ENCODE results near the gene PTPRN2. TPM values are rescaled to one million over a fixed set of nuclear protein-coding genes. Genes with fewer than 3 reads are reported as not detected.

PTPRN2 gene
- total RNA-seq, 1 experiment from 2014 or later = 1.7 TPM

GRCh38 chr7:157750291-157750690 lies 837.3 kb downstream of the PTPRN2 start:
- no peaks in the 10 kb centered on the region for H3K9me3 ChIP-seq (ENCODE audit: low read length)
- DNase-seq = no peak
- no peak overlapping the region for H3K4me2 ChIP-seq (ENCODE audit: low read depth, low read length, poor library complexity, severe bottlenecking)
- H3K79me2 ChIP-seq (ENCODE audit: low read length) = no peaks in the 10 kb centered on the region
- no peaks in the 10 kb centered on the region for H3K36me3 ChIP-seq (ENCODE audit: insufficient read depth, low read length)
- H2AFZ ChIP-seq (ENCODE audit: low read length) = no peak overlapping the region
- H4K20me1 ChIP-seq (ENCODE audit: insufficient read depth, low read depth, low read length) = no peaks in the 10 kb centered on the region
- H3K9ac ChIP-seq (ENCODE audit: low read length) = no peak overlapping the region
- no peaks in the 10 kb centered on the region for H3K27me3 ChIP-seq (ENCODE audit: low read length)
- no peaks in the 10 kb centered on the region for H3K9me2 ChIP-seq (replicated peaks; ENCODE audit: insufficient read depth, low read length)
- no peaks in the 10 kb centered on the region for H3K4me1 ChIP-seq (ENCODE audit: low read length)
- H3K4me3 ChIP-seq (ENCODE audit: low read length) = no peak overlapping the region
- H3K27ac ChIP-seq (ENCODE audit: low read length) = no peak overlapping the region

- H4K20me1 ChIP-seq (ENCODE audit: insufficient read depth, low read depth, low read length) = no peaks in the 10 kb centered on the region
- no peak for DNase-seq
- H3K9me2 ChIP-seq (replicated peaks; ENCODE audit: insufficient read depth, low read length) = no peaks in the 10 kb centered on the region
- no peaks in the 10 kb centered on the region for H3K79me2 ChIP-seq (ENCODE audit: low read length)
- no peak overlapping the region for H3K9ac ChIP-seq (ENCODE audit: low read length)
- H3K27me3 ChIP-seq (ENCODE audit: low read length) = no peaks in the 10 kb centered on the region
- no peaks in the 10 kb centered on the region for H3K9me3 ChIP-seq (ENCODE audit: low read length)
- no peak overlapping the region for H3K4me3 ChIP-seq (ENCODE audit: low read length)
- no peak overlapping the region for H3K27ac ChIP-seq (ENCODE audit: low read length)
- no peak overlapping the region for H3K4me2 ChIP-seq (ENCODE audit: low read depth, low read length, poor library complexity, severe bottlenecking)
- H3K36me3 ChIP-seq (ENCODE audit: insufficient read depth, low read length) = no peaks in the 10 kb centered on the region
- H3K4me1 ChIP-seq (ENCODE audit: low read length) = no peaks in the 10 kb centered on the region
- H2AFZ ChIP-seq (ENCODE audit: low read length) = no peak overlapping the region
Measured at GRCh38 chr7:157745721-157746709, 841.6 kb downstream of the PTPRN2 start.

GRCh38 chr7:157744786-157745601 lies 842.6 kb downstream of the PTPRN2 start:
- H2AFZ ChIP-seq (ENCODE audit: low read length) = no peak overlapping the region
- no peak overlapping the region for H3K9ac ChIP-seq (ENCODE audit: low read length)
- no peaks in the 10 kb centered on the region for H3K4me1 ChIP-seq (ENCODE audit: low read length)
- H3K36me3 ChIP-seq (ENCODE audit: insufficient read depth, low read length) = no peaks in the 10 kb centered on the region
- no peaks in the 10 kb centered on the region for H4K20me1 ChIP-seq (ENCODE audit: insufficient read depth, low read depth, low read length)
- no peaks in the 10 kb centered on the region for H3K9me2 ChIP-seq (replicated peaks; ENCODE audit: insufficient read depth, low read length)
- DNase-seq = no peak
- no peaks in the 10 kb centered on the region for H3K27me3 ChIP-seq (ENCODE audit: low read length)
- H3K4me2 ChIP-seq (ENCODE audit: low read depth, low read length, poor library complexity, severe bottlenecking) = no peak overlapping the region
- H3K9me3 ChIP-seq (ENCODE audit: low read length) = no peaks in the 10 kb centered on the region
- no peaks in the 10 kb centered on the region for H3K79me2 ChIP-seq (ENCODE audit: low read length)
- no peak overlapping the region for H3K27ac ChIP-seq (ENCODE audit: low read length)
- no peak overlapping the region for H3K4me3 ChIP-seq (ENCODE audit: low read length)

GRCh38 chr7:157743781-157744525 lies 843.7 kb downstream of the PTPRN2 start:
- Histone ChIP-seq H2AFZ (ENCODE audit: low read length) (no peak overlapping the region), H4K20me1 (ENCODE audit: insufficient read depth, low read depth, low read length) (no peaks in the 10 kb centered on the region), H3K36me3 (ENCODE audit: insufficient read depth, low read length) (no peaks in the 10 kb centered on the region), H3K27me3 (ENCODE audit: low read length) (no peaks in the 10 kb centered on the region), H3K4me1 (ENCODE audit: low read length) (no peaks in the 10 kb centered on the region), H3K4me2 (ENCODE audit: low read depth, low read length, poor library complexity, severe bottlenecking) (no peak overlapping the region), H3K79me2 (ENCODE audit: low read length) (no peaks in the 10 kb centered on the region), H3K9ac (ENCODE audit: low read length) (no peak overlapping the region), H3K27ac (ENCODE audit: low read length) (no peak overlapping the region), H3K9me3 (ENCODE audit: low read length) (no peaks in the 10 kb centered on the region), H3K4me3 (ENCODE audit: low read length) (no peak overlapping the region), H3K9me2 (replicated peaks; ENCODE audit: insufficient read depth, low read length) (no peaks in the 10 kb centered on the region)
- DNase-seq = no peak

GRCh38 chr7:157740251-157740798 lies 847.3 kb downstream of the PTPRN2 start:
- Histone ChIP-seq H3K79me2 (ENCODE audit: low read length) (no peaks in the 10 kb centered on the region), H3K27ac (ENCODE audit: low read length) (no peak overlapping the region), H3K9me2 (replicated peaks; ENCODE audit: insufficient read depth, low read length) (no peaks in the 10 kb centered on the region), H3K9ac (ENCODE audit: low read length) (no peak overlapping the region), H4K20me1 (ENCODE audit: insufficient read depth, low read depth, low read length) (no peaks in the 10 kb centered on the region), H2AFZ (ENCODE audit: low read length) (no peak overlapping the region), H3K4me1 (ENCODE audit: low read length) (no peaks in the 10 kb centered on the region), H3K4me3 (ENCODE audit: low read length) (no peak overlapping the region), H3K4me2 (ENCODE audit: low read depth, low read length, poor library complexity, severe bottlenecking) (no peak overlapping the region), H3K27me3 (ENCODE audit: low read length) (no peaks in the 10 kb centered on the region), H3K36me3 (ENCODE audit: insufficient read depth, low read length) (no peaks in the 10 kb centered on the region), H3K9me3 (ENCODE audit: low read length) (no peaks in the 10 kb centered on the region)
- DNase-seq = no peak

GRCh38 chr7:157739650-157740049 lies 848.0 kb downstream of the PTPRN2 start:
- no peak for DNase-seq
- no peaks in the 10 kb centered on the region for H3K27me3 ChIP-seq (ENCODE audit: low read length)
- no peaks in the 10 kb centered on the region for H3K79me2 ChIP-seq (ENCODE audit: low read length)
- H3K36me3 ChIP-seq (ENCODE audit: insufficient read depth, low read length) = no peaks in the 10 kb centered on the region
- H3K9me2 ChIP-seq (replicated peaks; ENCODE audit: insufficient read depth, low read length) = no peaks in the 10 kb centered on the region
- H3K4me3 ChIP-seq (ENCODE audit: low read length) = no peak overlapping the region
- H4K20me1 ChIP-seq (ENCODE audit: insufficient read depth, low read depth, low read length) = no peaks in the 10 kb centered on the region
- H3K9me3 ChIP-seq (ENCODE audit: low read length) = no peaks in the 10 kb centered on the region
- H3K27ac ChIP-seq (ENCODE audit: low read length) = no peak overlapping the region
- H3K9ac ChIP-seq (ENCODE audit: low read length) = no peak overlapping the region
- no peak overlapping the region for H3K4me2 ChIP-seq (ENCODE audit: low read depth, low read length, poor library complexity, severe bottlenecking)
- H2AFZ ChIP-seq (ENCODE audit: low read length) = no peak overlapping the region
- H3K4me1 ChIP-seq (ENCODE audit: low read length) = no peaks in the 10 kb centered on the region

- Histone ChIP-seq H3K9ac (ENCODE audit: low read length) (no peak overlapping the region), H3K27ac (ENCODE audit: low read length) (no peak overlapping the region), H3K4me2 (ENCODE audit: low read depth, low read length, poor library complexity, severe bottlenecking) (no peak overlapping the region), H3K79me2 (ENCODE audit: low read length) (no peaks in the 10 kb centered on the region), H4K20me1 (ENCODE audit: insufficient read depth, low read depth, low read length) (no peaks in the 10 kb centered on the region), H3K4me1 (ENCODE audit: low read length) (no peaks in the 10 kb centered on the region), H3K27me3 (ENCODE audit: low read length) (no peaks in the 10 kb centered on the region), H3K36me3 (ENCODE audit: insufficient read depth, low read length) (no peaks in the 10 kb centered on the region), H3K9me3 (ENCODE audit: low read length) (no peaks in the 10 kb centered on the region), H3K9me2 (replicated peaks; ENCODE audit: insufficient read depth, low read length) (no peaks in the 10 kb centered on the region), H2AFZ (ENCODE audit: low read length) (no peak overlapping the region), H3K4me3 (ENCODE audit: low read length) (no peak overlapping the region)
- no peak for DNase-seq
Measured at GRCh38 chr7:157739031-157739430, 848.6 kb downstream of the PTPRN2 start.
